HG03521 (cell line): Measurements from ENCODE around the gene C1QTNF9B.
"Not testable (repeated sequence)": the region's sequence is repeated elsewhere in the genome, so short reads cannot be mapped to it uniquely, and the experiment has no call there.

ENCODE experiments used
- ATAC-seq: cut with Tn5 transposase; IDR thresholded peaks from one replicate; pipeline ENCODE4 v1.9.1; 2021; ENCODE audit warnings: mild to moderate bottlenecking, moderate library complexity; ENCODE audit not compliant: unreplicated experiment

C1QTNF9B gene

DNA sequence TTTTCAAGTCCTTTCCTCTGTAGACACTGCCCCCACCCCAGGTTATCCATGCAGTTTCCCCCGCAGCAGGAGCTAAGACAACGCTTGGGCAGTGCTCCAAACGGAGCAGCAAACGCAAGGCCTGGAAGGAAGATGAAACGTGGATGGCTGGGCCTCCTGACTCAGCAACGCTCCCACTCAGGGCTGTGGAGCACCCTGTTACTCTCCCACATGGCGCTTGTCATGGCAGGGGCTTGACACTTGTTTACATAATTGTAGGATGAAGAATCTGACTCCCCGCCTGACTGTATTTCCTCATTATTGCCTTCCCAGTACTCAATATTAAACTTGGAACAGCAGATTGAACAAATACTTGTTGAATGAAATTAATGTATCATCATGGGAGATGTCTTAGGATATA is 799 bp upstream of the C1QTNF9B start:
- no peak for ATAC-seq

DNA sequence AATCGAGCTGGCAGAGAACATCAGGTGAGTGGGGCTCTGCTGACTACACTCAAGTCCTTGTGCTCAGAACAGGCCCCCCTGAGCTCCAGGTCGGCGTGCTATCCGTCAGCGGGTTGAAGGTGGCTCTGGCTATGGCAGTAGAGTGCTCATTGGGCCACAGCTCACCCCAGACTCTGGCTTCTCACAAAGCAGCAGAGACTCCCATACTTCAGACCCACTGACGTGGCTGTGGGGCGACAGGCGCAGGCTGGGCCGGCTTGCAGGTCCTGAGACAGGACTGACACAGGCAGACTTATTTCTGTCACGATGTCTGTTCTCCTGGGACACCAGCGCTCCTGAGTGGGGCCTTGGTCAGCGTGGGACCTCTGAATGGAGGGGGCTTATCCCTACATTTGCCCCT is 2.6 kb downstream of the C1QTNF9B start:
- ATAC-seq: not testable (repeated sequence)

DNA sequence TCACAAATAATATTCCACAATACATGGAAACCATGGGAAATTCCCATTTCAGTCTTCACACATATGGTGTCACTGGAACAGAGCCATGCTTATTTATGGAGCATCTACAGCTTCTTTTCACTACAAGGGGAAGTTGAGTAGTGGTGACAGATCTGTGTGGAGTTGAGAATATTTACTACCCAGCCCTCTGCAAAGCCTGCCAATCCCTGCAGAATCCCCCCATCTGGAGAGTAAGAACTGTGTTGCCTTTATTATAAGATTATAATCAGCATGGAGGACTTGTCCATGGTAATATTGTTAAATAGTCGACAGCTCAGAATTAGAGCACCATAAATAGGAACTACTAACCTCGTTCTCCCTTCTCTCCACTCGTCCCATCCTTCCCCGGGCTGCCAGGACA is 3.5 kb downstream of the C1QTNF9B start:
- not testable (repeated sequence) for ATAC-seq

DNA sequence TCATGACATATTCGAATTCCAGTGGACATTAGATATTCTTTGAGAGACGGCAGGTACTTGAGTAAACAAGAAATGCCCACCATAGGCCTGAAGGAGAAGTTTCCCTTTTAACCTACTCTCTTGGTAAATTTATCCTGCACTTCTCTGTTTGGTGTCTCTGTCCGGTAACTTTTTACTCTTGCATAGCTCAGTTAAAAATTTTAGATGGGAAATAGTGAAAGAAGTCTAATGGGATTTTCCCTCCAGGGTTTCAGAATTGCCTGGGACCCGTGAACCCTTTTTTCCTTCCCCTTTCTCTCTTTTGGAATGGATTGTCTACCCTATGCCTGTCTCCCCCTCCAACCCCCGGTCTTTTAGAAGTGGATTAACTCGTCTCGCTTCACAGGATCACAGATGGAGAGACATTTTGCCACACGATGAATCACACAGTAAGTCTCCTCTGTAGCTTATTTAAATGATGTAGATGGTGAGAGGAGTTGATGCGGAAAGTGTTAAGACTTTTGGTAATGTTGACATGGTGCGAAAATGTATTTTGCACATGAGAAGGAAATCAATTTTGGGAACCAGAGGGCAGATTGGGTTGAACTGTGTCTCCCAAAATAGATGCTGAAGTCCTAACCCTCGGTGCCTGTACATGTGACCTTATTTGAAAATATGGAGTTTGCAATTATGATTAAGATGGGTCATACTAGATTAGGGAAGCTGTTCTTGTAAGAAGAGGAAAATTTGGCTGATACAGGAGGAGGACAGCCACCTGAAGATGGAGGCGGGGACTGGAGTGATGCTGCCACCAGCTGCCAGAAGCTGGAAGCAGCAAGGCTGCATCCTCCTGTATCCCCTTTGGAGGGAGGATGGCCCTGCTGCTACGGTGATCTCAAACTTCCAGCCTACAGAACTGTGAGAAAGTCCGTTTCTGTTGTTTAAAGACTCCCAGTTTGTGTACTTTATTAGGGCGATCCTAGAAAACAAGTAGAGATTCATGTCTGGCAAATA is 7.4 kb downstream of the C1QTNF9B start:
- peak; percentile 11 for ATAC-seq

DNA sequence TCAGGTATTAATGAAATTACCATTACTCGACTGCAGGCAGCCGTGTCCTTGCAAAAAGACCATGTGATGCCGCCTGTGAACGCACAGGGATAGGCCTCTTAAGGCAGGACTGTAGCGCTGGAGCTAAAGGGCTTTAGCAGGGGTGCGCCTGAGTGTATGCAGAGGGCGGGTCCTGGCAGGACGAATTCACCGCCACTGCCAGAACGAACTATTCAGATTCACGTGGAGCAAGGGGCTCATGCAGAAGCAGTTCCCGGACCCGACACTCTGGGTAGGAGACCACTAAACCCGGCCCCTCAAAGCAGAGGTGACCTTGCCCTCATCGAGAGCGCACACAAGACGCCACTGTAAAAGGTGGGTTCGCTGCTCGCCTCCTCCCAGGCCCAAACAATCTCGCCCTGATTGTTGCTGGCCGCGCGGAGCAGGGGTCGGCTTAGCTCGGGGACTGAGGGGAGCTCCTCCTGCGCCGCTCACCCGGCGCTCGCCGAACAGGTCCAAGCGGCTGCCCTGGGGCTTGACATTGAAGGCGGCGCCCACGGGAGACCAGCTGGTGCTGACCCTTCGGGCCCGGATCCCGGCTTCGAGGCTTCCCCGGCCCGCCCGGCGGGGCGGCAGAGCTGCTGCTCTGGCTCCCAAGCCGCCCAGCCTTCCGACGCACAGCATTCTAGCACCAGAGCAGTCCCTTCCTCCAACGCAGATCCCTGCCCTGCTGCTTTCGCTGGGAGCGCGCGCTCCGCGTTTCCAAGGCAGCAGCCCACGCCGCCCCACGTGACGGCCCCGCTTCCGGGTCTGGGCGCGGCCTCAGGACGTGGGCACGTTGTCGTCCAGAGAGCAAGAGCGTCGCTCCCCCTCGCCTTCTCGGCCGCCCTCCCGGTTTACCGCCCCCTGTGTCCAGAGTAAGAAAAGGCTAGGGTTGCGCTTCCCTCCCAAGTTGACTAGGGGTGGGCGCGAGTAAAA is 8.4 kb downstream of the C1QTNF9B start, which contains the start of gene MIPEP:
TSS of gene MIPEP (minus strand) at position 743 of the 957 bp plus-strand sequence. CDS start at position 663, 80 bp downstream.
- ATAC-seq: peak; percentile 95

DNA sequence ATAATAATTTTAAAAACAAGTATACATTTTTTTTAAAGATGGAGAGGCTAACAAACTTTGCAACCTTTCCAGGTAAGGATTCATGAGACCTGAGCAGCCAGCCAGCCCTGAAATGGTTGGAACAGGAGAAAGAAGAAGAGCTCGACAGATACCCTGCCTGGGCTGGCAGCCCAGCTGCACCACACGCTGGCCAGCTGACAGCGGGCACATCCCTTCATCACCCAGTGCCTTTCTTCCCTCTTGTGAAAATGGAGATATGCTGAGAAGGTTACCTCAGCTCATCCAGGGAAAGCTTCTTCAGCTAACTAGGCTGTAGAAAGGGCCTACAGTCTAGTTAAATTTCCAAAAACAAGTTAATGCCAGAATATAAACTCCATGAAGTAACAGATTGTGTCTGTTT is 12.9 kb downstream of the C1QTNF9B start:
- not testable (repeated sequence) for ATAC-seq

DNA sequence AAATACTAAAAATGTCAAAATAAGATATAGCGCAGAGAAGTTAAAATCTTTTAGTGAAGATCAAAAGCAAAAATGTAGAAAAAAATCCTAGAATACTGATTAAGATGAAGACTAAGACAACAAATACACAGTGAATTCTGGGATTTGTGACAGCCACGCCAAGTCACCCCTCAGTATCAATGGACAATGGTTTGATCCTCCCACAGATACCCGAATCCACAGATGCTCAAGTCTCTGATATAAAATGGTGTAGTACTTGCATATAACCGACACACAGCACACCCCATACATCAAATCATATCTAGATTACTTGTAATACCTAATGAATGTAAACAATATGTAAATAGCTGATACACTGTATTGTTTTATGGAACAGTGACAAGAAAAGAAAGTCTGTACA is 14.0 kb downstream of the C1QTNF9B start:
- ATAC-seq: no peak

DNA sequence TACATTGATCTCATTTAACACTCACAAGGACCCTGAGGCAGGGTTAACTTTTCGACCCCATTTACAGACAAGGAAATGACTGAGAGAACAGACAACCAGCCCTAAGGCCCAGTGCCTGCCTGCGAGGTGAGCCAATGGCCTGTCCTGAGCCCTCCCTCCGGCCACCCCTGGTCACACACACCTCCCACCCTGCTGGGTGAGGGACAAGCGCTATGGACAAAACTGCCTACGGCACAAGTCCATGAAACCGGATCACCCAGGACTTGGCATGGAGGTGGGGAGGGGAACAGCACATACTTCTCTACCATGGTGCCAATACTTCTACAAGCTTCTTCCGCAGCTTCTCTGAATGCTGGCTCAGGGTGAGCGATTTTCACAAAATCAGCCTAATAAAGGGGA is 15.9 kb downstream of the C1QTNF9B start:
- not testable (repeated sequence) for ATAC-seq

DNA sequence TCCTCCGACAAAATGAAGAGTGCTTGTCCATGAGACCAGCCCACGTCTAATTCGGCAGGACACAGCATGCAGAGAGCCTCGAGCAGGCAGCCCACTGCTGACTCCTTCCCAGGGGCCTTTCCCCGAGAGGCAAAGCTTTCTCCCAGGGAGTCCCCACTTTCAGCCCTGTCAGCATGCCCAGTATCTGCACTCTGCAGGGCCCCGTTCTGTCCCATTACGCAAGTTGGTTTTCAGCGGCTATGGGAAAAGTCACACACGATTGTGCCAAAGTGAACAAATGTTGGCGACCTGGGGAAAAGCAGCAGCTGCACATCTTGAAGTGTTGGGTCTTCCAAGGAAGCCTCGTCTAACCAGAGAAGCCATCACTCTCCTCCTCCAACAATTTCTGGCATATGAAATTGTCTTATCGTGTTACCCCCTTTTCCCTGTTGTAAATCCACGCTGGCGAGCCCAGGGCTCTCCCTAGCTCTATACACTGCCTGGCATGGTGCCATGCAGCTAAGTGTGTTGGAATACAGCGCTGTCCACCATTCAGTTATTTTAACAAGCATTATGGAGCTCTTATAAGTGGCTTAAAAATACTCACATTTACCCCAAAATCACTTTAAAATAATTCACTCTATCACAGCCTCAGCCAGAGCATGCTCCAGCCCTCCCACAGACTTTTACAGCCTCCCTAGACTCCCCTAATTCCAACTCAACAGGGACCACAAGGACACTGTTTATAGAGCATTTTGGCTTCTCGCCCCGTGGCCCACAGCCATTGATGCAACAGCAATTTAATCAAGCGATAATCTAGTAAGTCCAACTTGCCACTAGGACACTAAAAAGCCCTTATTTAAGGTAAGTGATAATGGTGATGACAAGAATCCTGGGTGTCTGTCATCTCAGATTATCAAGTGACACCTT is 16.6 kb downstream of the C1QTNF9B start:
- ATAC-seq: not testable (repeated sequence)

DNA sequence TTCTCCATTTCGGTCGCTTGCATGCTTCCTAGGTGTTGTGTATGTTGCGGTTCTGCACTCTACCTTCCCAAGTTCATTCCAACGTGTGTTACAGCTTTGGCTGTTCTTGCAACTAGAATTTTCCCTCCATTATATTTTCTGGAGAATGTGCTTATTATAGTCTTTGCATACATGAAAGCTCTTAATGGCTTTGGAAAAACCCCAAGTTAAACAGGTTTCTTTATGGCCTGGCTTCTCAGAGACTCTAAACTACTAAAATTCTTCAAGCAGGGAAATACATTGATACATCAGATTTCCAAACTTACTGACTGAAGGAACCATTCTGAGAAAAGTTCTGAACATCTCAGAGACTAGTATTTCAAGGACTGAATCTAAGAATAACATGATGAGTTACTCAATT is 20.0 kb downstream of the C1QTNF9B start:
- ATAC-seq: no peak

DNA sequence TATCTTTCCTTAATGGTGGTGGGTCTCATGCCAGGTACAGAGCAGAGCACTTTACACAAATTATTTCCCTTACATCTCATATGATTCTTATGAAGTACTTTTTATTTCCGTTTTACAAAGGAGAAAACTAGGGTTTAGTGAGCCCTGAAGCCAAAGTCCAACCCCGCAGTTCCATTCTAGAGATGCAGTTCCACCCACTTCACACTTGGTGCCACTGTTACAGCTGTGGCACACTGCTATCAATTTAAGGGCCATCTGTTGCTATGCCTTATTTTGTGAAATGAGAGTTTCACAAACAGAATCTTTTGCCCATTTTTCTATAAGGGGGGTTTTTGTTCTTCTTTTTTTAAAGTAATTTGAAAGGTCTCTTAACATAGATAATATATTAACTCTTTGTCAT is 21.0 kb downstream of the C1QTNF9B start:
- ATAC-seq: no peak

DNA sequence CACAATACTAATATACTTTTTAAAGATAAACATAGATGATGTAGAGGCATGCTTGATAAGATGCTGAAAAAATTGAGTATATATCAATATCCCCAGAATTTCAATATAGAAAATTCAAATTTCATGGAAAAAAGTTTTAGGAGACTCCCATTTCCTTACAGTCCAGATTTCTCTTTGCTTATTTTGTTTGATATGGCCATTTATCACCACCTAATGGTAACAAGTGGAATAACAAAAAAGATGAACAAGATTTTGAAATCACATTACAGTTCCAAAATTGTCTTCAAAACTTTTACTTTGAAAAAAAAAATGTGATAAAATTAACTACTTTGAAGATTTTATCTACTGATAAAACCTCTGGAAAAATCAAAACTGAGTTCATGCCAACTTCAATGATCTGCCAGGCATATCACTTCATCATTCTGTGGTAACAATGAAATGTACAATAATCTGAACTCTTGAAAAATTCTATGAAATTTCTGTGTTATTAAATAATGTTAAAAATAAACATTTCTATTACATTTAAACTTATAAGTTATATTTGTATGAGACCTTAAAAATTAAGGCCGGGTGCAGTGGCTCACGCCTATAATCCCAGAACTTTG is 25.6 kb downstream of the C1QTNF9B start:
- no peak for ATAC-seq

DNA sequence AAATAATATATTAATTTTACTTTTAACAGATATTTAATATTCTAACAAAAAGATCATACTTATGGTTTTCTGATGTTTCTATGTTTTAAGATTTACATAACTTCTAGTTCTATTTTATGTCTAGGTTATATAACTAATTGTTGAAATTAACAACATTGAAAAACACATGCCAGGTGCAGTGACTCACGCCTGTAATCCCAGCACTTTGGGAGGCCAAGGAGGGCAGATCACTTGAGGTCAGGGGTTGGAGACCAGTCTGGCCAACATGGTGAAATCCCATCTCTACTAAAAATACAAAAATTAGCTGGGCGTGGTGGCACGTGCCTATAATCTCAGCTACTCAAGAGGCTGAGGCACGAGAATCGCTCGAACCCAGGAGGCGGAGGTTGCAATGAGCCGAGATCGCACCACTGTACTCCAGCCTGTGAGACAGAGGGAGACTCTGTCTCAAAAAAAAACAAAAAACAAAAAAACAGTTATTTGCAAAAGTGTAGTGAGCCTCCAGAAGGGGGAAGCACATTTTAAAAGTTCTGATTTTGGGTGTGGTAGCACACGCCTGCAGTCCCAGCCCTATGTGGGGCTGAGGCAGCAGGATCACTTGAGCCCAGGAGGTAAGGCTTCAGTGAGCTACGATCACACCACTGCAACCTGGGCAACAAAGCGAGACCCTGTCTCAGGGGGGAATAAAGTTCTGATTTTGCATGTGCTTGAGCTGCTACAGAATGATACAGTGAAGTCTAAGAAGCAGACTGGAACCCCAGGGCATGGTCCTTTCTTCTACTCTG is 26.8 kb downstream of the C1QTNF9B start:
- no peak for ATAC-seq

DNA sequence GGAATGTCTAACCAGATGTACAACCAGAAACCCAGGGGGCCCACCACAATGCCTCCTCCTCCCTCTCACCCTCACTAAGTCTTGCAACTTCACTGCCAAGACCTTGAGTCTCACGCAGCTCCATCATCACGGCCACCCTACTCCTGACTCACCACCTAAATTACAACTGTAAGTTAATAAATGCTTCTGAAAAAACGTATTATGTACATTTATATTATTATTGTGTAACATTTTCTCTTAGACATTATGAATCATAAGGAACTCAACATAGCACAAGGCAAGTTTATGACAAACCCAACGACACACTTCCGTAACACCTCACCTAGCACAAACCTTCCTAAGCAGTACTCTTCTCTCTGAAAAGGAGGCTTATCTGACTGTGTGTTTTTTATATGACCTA is 28.8 kb downstream of the C1QTNF9B start:
- no peak for ATAC-seq

DNA sequence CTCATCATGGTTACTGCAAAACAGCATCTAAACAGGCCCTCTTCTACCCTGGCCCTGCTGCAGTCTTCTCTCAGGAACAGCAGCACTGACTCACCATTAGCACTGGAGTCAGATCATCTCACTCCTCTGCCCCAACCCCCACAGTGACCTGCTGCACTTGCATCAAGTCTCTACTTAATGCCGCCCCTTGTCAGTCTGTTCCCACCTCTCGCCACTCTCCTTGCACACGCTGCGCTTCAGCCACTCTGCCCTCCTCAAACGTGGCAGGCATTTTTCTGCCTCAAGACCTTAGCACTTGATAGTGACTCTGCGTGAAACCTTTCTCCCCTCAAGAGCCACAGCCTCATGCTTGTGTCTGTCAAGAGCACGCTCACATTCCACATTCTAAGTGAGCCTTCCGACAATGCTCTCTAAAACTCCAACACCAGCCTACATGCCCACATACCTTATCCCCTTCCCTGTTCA is 30.2 kb downstream of the C1QTNF9B start:
- ATAC-seq: no peak

DNA sequence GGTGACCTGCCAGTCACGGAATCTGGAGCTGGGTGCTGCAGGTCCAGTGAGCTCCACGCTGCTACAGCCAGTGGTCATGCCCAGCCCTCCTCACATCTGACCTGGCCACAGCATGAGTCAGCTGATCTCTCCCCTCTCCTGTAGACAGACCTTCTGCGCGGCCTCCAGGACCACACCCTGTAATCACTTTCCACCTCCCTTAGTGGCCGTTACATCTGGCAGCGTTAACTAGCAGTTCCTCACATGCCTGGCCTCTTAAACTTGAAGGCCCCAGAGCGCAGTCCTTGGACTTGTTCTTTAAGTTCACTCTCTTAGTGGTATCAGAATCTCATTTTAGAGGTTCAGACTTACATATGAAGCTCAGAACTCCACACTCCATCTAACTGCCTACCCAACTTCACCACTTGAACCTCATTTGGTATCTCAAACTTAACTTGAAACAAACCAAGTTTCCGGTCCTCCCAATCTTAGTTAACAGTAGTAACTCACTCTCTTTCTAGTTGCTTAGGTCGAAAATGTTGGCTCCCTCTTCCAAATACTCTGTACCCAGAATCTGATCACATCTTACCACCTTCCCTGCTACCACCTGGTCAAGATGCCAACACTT is 30.8 kb downstream of the C1QTNF9B start:
- no peak for ATAC-seq

DNA sequence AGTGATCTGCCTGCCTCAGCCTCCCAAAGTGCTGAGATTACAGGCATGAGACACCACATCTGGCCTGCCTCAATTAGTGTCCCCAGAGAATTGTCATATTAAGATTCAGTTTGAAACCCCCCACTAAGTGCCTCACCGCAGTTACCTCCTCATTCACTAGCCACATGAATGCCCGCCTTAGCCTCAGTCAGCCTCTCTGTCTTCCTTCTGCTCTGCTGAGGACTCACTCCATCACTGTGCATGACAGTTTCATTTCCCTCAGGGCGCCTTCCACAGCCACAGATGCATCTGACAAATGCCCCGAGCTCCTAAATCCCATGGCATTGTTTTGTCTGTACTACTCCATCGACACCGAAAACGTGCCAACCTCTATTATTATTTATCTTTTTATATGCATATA is 31.4 kb downstream of the C1QTNF9B start:
- no peak for ATAC-seq

DNA sequence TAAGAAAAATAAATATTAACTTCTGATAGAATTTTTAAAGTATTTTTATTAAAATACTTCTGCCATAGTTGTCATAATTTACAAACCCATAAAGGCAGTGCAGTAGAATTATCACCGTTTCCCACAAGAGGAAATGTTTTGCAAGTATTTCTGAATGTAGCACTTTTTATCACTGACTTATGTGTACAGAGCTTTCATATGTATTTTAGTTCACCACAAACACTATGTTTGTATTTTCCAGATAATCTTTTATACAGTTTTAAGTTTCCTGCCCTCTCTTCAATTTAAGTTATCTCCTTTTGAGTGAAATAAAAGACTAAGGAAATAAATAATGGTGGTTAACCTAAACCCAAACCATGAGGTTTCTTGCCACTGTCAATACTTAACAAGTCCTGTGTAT is 32.3 kb downstream of the C1QTNF9B start:
- no peak for ATAC-seq

DNA sequence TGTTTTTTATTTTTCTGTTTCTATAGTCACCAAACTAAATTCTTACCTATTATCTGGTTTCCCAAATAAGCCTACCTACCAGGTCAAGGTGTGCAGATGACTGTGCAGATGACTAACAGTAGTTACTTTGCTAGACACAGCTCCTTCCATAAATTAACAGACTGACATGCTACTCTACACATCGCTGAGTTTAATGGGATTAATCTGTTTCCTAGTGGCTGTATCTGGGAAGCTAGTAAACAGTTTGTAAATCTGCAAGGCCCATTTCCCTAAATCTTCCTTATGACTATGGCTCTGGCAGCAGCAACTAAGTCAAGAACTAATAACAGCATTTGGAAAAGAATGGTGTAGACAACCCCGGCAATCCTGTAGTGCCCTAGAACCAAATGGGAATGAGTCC is 36.0 kb downstream of the C1QTNF9B start:
- no peak for ATAC-seq
